ENCODE results near the gene STX4.

Gene STX4

GRCh38 chr16:31022544-31023251 is 10.7 kb upstream of the STX4 start:
- no peak for DNase-seq

GRCh38 chr16:31023252-31023602 is 10.1 kb upstream of the STX4 start:
- DNase-seq = no peak

- DNase-seq = no peak
Measured at GRCh38 chr16:31023627-31024226, 9.6 kb upstream of the STX4 start.

GRCh38 chr16:31025339-31025738 is 8.0 kb upstream of the STX4 start:
- DNase-seq = no peak

- no peak for DNase-seq
Measured at GRCh38 chr16:31029272-31029671, 4.1 kb upstream of the STX4 start.

GRCh38 chr16:31031276-31031675 is 2.1 kb upstream of the STX4 start:
- no peak for DNase-seq

GRCh38 chr16:31033709-31034492 is 543 bp downstream of the STX4 start:
- DNase-seq = peak; percentile 18

- no peak for DNase-seq
Measured at GRCh38 chr16:31036691-31037090, 3.3 kb downstream of the STX4 start.

GRCh38 chr16:31038993-31039392 is 5.6 kb downstream of the STX4 start:
- no peak for DNase-seq

- DNase-seq = no peak
Measured at GRCh38 chr16:31042866-31043265, 9.5 kb downstream of the STX4 start.

GRCh38 chr16:31043352-31043751 is 10.0 kb downstream of the STX4 start:
- no peak for DNase-seq

GRCh38 chr16:31043898-31044481 is 10.6 kb downstream of the STX4 start:
- no peak for DNase-seq

- no peak for DNase-seq
Measured at GRCh38 chr16:31050280-31051030, 17.1 kb downstream of the STX4 start.

- DNase-seq = no peak
Measured at GRCh38 chr16:31052114-31052513, 18.8 kb downstream of the STX4 start.

- no peak for DNase-seq
Measured at GRCh38 chr16:31055613-31056012, 22.3 kb downstream of the STX4 start.

GRCh38 chr16:31061126-31061812 is 27.9 kb downstream of the STX4 start:
- no peak for DNase-seq

- no peak for DNase-seq
Measured at GRCh38 chr16:31061813-31062440, 28.6 kb downstream of the STX4 start.

GRCh38 chr16:31063495-31063842 is 30.1 kb downstream of the STX4 start:
- no peak for DNase-seq

- no peak for DNase-seq
Measured at GRCh38 chr16:31063843-31064611, 30.7 kb downstream of the STX4 start.

GRCh38 chr16:31064882-31065461 is 31.6 kb downstream of the STX4 start:
- peak; percentile 99 for DNase-seq

- DNase-seq = no peak
Measured at GRCh38 chr16:31067342-31067741, 34.0 kb downstream of the STX4 start.
